NB4 (cell line): Measurements from ENCODE around the gene MDM2.

Source experiments
- MYC ChIP-seq: IDR thresholded peaks from 2 replicates; pipeline ENCODE4 v1.6.1; 2011; ENCODE audit warnings: low read depth, low read length
- POLR2A ChIP-seq: IDR thresholded peaks from 2 replicates; pipeline ENCODE4 v1.6.1; 2011; ENCODE audit warnings: mild to moderate bottlenecking; ENCODE audit not compliant: insufficient read length; ENCODE audit errors: extremely low read depth
- TF ChIP-seq, protein P1 (sequence below): IDR thresholded peaks from one replicate; pipeline ENCODE4 v1.5.1; 2012; ENCODE audit warnings: low read depth, low read length
- TF ChIP-seq, protein P2 (sequence below): IDR thresholded peaks from 2 replicates; pipeline ENCODE4 v1.6.1; 2011; ENCODE audit warnings: low read depth, low read length

DNA sequence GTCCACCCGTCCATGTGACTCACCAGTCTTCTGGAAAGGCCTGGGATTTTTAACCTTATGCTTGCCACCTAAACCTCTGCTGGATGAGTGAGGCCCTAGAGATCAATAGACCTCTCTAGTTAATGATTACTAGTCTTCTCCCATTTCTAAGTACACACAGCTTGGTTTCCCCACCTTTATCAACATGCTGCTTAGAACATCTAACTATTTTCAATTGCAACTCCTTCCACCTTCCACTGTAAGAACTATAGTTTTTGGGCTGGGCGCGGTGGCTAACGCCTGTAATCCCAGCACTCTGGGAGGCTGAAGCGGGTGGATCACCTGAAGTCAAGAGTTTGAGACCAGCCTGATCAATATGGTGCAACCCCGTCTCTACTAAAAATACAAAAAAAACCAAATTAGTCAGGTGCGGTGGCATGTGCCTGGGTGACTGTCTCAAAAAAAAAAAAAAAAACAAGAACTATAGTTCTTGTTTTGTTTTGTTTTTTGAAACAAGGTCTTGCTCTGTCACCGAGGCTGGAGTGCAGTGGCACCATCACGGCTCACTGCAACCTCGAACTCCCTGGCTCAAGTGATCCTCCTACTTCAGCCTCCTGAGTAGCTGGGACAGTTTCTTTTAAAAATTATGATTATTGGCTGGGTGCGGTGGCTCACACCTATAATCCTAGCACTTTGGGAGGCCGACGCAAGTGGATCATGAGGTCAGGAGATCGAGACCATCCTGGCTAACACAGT, 18.7 kb upstream of the MDM2 start:
- TF ChIP-seq, protein P1, sequence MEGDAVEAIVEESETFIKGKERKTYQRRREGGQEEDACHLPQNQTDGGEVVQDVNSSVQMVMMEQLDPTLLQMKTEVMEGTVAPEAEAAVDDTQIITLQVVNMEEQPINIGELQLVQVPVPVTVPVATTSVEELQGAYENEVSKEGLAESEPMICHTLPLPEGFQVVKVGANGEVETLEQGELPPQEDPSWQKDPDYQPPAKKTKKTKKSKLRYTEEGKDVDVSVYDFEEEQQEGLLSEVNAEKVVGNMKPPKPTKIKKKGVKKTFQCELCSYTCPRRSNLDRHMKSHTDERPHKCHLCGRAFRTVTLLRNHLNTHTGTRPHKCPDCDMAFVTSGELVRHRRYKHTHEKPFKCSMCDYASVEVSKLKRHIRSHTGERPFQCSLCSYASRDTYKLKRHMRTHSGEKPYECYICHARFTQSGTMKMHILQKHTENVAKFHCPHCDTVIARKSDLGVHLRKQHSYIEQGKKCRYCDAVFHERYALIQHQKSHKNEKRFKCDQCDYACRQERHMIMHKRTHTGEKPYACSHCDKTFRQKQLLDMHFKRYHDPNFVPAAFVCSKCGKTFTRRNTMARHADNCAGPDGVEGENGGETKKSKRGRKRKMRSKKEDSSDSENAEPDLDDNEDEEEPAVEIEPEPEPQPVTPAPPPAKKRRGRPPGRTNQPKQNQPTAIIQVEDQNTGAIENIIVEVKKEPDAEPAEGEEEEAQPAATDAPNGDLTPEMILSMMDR = no peak
- no peak for TF ChIP-seq POLR2A
- TF ChIP-seq, protein P2, sequence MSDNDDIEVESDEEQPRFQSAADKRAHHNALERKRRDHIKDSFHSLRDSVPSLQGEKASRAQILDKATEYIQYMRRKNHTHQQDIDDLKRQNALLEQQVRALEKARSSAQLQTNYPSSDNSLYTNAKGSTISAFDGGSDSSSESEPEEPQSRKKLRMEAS = no peak
- no peak for TF ChIP-seq MYC
